SKM-1 (cell line): Measurements from ENCODE around the gene TANC1.
A peak's percentile ranks its signal among the peaks of the same experiment; 100 is the strongest.

Experiments used
- DNase-seq: peaks from one replicate; lab custom pipeline; 2025; ENCODE audit not compliant: unreplicated experiment; lab: John Stamatoyannopoulos, UW

TANC1 gene

GRCh38 chr2:159211447-159212396 lies 243.3 kb downstream of the TANC1 start:
- DNase-seq, result no peak

GRCh38 chr2:159213296-159213695 lies 244.9 kb downstream of the TANC1 start:
- DNase-seq, result no peak

DNA sequence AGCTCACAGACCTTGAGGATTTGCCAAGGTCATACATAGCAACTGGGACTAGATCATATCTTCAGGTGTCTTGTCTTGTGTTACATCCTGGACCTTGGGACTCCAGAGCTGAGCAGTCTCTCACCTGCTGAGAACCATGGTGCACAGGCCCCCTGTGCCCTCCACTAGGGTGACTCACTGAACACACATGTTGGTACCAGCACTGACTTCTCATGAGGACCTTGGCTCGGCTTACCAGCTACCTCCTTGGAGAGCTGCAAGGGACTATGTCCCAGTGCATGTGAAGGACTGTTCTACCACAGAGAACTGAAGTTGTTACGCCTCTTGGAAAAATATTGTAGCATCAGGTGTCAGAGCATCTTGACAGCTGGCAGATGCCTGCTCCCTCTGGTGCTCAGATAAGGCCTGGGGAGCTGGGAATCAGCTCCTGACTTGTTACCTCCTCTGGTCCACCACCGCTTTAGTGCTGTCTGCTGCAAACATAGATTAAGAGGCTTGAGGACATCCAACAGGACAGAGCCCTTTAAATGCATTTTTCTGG lies 246.0 kb downstream of the TANC1 start:
- DNase-seq, result no peak

DNA sequence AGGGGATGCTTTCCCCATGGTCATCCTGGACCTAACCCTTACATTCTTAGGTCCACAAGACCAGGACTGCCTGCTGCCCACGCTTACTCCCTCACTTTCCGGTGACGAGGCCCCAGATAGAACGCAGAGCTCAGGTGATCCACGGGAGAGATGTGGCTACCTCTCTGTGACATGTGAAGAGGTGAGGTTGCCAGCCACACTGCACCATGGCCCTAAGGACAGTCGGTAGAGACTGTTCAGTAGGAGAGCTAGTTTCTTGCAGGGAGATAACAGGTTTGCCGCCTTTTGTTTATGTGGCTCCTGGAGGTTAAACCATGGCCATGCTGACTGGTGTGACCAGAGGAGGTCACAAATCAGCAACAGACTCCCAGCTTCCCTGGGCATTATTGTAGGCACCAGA lies 246.7 kb downstream of the TANC1 start:
- DNase-seq, result no peak

DNA sequence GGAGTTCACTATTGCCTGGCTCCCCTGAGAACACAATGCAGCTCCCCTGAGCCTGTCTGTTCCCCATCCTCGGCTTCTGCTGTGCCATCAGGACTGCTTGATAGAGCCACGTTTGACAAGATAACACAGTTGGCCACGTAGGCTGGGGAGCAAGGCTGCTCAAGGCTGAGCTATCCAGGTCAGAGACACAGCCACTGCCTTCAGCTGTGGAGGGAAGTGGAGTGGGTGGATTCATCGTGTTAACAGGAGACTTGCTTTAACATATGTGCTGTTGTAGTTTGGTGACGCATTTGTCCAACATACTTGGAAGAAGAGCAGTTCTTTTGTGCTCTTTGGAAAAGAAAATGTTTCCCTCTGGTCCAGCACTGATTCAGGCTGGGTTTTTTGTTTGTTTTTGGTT lies 249.2 kb downstream of the TANC1 start:
- DNase-seq, result no peak

- DNase-seq, result no peak
Measured at GRCh38 chr2:159218389-159218788, 249.9 kb downstream of the TANC1 start.

DNA sequence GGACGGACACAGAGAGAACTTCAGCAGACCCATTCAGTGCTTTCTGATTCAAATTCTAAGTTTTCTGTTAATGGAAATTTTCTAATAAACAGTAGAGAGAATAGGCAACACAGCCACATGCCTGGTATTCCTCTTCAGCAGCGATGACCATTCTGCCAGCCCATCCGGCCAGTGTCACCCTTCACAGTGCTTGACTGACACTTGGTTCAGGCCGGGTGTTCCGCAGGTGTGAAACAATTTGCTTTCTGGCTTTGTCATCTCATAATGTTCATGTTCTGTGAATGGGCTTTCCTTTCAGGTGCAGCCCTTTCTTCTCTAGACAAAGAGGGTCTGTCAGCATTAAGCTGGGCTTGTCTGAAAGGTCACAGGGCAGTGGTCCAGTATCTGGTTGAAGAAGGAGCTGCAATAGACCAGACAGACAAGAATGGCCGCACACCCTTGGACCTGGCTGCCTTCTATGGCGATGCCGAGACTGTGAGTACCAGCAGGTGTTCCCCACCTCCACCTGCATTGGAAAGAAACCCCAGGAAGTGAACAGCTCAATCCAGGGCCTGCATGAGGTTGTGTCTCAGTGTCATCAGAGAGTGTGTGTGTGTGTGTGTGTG lies 251.1 kb downstream of the TANC1 start:
- DNase-seq, result no peak

- DNase-seq, result no peak
Measured at GRCh38 chr2:159224061-159224813, 255.8 kb downstream of the TANC1 start.

GRCh38 chr2:159225025-159226016 lies 256.9 kb downstream of the TANC1 start:
- no peak for DNase-seq

DNA sequence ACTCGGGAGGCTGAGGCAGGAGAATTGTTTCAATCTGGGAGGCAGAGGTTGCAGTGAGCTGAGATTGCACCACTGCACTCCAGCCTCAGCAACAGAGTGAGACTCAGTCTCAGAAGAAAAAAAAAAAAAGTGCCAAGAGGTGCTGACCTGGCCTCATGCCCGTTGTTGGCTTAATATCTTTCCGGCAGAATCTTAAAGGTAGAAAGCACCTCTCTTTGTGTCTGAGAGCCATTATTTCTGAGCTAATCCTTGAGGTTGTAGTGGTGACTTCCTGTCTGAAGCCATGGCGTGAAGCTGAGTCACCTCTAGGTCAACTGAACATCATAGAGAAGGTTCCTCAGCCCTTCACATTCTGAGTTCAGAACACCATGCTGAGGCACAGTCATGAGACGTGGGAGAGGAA lies 257.6 kb downstream of the TANC1 start:
- DNase-seq, result peak; percentile 14

GRCh38 chr2:159226608-159227385 lies 258.4 kb downstream of the TANC1 start:
- no peak for DNase-seq

GRCh38 chr2:159227467-159227866 lies 259.0 kb downstream of the TANC1 start:
- DNase-seq, result no peak

DNA sequence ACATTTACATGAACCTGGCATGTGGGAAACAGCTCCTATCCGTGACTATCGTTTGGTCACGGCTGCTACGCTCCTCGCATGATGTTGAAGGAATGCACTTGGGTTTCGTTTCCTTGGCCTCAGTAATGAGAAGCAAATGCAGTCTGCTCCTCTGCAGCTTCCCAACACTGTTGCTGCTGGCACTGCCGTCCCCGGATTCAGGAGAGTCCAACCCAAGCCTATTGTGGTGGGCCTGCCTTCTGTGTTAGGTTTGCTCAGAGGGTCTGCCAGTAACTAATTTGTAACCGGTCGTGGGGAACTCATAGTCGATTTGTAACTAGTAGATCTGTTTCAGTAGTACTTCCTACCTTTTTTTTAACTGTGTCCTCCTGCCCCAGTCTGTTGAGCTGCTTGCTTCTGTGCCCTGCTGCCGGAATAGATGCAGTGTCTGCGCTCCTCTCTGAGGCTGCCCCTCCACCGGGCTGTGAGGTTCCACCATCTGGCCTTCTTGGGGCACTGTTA lies 259.7 kb downstream of the TANC1 start:
- DNase-seq, result no peak

GRCh38 chr2:159229476-159230144 lies 261.2 kb downstream of the TANC1 start:
- no peak for DNase-seq

GRCh38 chr2:159230145-159230877 lies 261.9 kb downstream of the TANC1 start:
- no peak for DNase-seq

GRCh38 chr2:159232456-159233170 lies 264.2 kb downstream of the TANC1 start:
- DNase-seq, result no peak

DNA sequence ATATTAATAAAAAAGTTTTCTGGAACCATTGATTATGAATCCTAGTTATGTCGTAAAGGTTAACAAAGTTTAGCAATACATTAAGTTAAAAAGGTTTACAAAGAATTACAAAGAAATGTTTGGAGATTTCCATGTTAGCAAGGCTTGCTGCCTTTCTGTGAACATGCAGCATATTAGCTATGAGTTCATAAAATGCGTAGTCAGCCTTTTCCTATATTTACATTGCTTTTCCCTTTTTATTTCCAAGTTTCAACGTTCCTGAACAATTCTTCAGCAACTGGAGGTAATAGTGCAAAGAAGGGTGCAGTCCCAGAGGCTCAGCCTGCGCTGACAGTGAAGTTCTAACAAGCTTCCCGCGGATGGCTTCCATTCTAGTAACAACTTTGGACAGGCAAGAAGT lies 266.4 kb downstream of the TANC1 start:
- DNase-seq, result no peak
